Measurements from ENCODE around the gene FOXO6. TPM values are rescaled to one million over a fixed set of nuclear protein-coding genes. Genes with fewer than 3 reads are reported as not detected.
A peak's percentile ranks its signal among the peaks of the same experiment; 100 is the strongest.

FOXO6 gene
- total RNA-seq, 1 experiment from 2014 or later, result 5.4 TPM

GRCh38 chr1:41401899-41402298 is 40.7 kb downstream of the FOXO6 start:
- H3K27me3 Mint-ChIP-seq (ENCODE audit: low read depth), result peaks cover 12% of the 10 kb centered on the region
- 0 out of 2 replicates have a peak, but pooled peaks have one; percentile 13 for ATAC-seq
- H3K9me3 Mint-ChIP-seq, result peaks cover 6% of the 10 kb centered on the region
- H3K27ac Mint-ChIP-seq, result no peak overlapping the region
- no peak overlapping the region for H3K4me3 Mint-ChIP-seq
- peaks cover 3% of the 10 kb centered on the region; the same call in 1 of the 2 replicates for H3K36me3 Mint-ChIP-seq
- TF ChIP-seq, protein P1, sequence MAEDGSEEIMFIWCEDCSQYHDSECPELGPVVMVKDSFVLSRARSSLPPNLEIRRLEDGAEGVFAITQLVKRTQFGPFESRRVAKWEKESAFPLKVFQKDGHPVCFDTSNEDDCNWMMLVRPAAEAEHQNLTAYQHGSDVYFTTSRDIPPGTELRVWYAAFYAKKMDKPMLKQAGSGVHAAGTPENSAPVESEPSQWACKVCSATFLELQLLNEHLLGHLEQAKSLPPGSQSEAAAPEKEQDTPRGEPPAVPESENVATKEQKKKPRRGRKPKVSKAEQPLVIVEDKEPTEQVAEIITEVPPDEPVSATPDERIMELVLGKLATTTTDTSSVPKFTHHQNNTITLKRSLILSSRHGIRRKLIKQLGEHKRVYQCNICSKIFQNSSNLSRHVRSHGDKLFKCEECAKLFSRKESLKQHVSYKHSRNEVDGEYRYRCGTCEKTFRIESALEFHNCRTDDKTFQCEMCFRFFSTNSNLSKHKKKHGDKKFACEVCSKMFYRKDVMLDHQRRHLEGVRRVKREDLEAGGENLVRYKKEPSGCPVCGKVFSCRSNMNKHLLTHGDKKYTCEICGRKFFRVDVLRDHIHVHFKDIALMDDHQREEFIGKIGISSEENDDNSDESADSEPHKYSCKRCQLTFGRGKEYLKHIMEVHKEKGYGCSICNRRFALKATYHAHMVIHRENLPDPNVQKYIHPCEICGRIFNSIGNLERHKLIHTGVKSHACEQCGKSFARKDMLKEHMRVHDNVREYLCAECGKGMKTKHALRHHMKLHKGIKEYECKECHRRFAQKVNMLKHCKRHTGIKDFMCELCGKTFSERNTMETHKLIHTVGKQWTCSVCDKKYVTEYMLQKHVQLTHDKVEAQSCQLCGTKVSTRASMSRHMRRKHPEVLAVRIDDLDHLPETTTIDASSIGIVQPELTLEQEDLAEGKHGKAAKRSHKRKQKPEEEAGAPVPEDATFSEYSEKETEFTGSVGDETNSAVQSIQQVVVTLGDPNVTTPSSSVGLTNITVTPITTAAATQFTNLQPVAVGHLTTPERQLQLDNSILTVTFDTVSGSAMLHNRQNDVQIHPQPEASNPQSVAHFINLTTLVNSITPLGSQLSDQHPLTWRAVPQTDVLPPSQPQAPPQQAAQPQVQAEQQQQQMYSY (CRISPR knock-in tag; IDR thresholded peaks at IDR 0.05), result no peak
- TF ChIP-seq ZBTB43 (CRISPR knock-in tag; IDR thresholded peaks at IDR 0.05) (no peak), SOX15 (CRISPR knock-in tag; IDR thresholded peaks at IDR 0.05) (no peak), USF2 (CRISPR knock-in tag; IDR thresholded peaks at IDR 0.05) (peak; percentile 64), GRHL2 (CRISPR knock-in tag; IDR thresholded peaks at IDR 0.05; ENCODE audit: insufficient replicate concordance, severe bottlenecking) (no peak)
- ChIA-PET POLR2A (no interaction called here), CTCF (interaction anchor here (0.7 to 1.5 kb wide), 4 partner anchors 41 to 119 kb away, joined by 3 to 11 read pairs (median 3); partner anchors contain the start of gene FOXO6)
- no peak for DNase-seq (ENCODE audit: low spot score)
- H3K4me1 Mint-ChIP-seq, result peaks cover 28% of the 10 kb centered on the region

DNA sequence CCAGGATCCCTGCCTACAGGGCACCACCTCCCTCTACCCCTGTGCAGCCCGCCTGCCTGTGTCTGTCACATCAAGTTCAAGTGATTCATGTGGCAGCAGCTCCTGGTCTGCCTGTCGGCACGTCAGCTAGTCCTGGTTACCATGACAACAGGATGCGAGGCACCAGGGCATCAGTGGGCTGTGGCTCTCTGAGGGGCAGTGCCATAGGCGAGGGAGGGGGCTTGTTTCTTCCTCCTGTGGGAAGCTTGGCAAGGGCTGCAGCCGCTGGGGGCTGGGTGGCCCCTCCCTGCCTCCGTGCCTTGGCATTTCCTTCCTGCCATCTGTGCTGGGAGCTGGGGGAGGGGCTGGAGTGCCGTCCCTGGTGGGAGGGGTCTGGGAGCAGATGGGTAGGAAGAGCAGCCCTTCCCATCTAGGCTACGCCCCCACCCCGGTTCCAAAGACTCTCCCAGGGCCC is 43.1 kb downstream of the FOXO6 start:
- Mint-ChIP-seq H3K4me1 (peaks cover 39% of the 10 kb centered on the region), H3K4me3 (0 out of 2 replicates have a peak overlapping the region, but pooled peaks have one; percentile 12), H3K27ac (no peak overlapping the region), H3K9me3 (peaks cover 6% of the 10 kb centered on the region), H3K36me3 (peaks cover 3% of the 10 kb centered on the region; the same call in 1 of the 2 replicates), H3K27me3 (ENCODE audit: low read depth) (peaks cover 19% of the 10 kb centered on the region)
- ATAC-seq (peak; percentile 69), DNase-seq (ENCODE audit: low spot score) (peak; percentile 53)
- TF ChIP-seq IRF1 (CRISPR knock-in tag; IDR thresholded peaks at IDR 0.05), result no peak
- 0 out of 2 replicates have a peak, but pooled peaks have one; percentile 14 for TF ChIP-seq TEAD1 (CRISPR knock-in tag; IDR thresholded peaks at IDR 0.05)
- no peak for TF ChIP-seq OVOL2 (CRISPR knock-in tag; IDR thresholded peaks at IDR 0.05; ENCODE audit: borderline replicate concordance)
- POLR2A ChIA-PET, result no interaction called here
- CTCF ChIA-PET, result interaction anchor here (0.8 to 2.5 kb wide), 13 partner anchors 10 to 122 kb away, joined by 3 to 33 read pairs (median 5); partner anchors contain the start of gene FOXO6

DNA sequence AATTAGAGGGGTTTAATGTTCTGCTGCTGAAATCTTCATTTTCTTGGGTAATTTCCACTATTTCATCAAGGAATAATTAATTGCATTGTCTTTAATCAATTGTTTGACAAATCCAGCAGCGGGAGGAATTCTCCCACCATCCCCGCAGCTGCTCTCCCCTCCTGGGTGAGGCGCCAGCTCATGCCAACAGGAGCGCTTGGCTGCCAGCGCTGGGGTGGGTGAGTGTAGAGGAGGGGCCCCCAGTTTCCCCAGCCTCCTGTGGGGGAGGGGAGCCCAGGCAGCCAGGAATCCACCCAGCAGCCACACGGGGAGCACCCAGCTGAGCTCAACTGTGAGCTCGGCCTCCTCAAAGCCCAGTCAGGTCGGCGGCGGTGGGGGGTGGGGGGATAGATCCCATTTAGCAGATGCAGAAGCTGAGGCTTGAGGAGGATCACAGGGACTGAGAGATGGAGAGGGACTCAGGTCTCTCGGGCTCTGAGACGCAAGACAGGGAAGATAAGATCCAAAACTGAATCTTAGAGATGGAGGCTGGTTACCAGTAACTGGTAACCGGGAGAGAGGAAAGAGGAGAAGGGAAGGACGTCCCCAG is 46.5 kb downstream of the FOXO6 start:
- Mint-ChIP-seq H3K27me3 (ENCODE audit: low read depth) (peaks cover 9% of the 10 kb centered on the region; the same call in 1 of the 2 replicates), H3K27ac (no peak overlapping the region), H3K36me3 (no peaks in the 10 kb centered on the region), H3K4me1 (peaks cover 37% of the 10 kb centered on the region), H3K4me3 (no peak overlapping the region), H3K9me3 (0 out of 2 replicates have a peak, but pooled peaks cover 4% of the 10 kb centered on the region)
- ATAC-seq (no peak), DNase-seq (ENCODE audit: low spot score) (no peak)
- POLR2A ChIA-PET, result interaction anchor here (0.6 kb wide), 2 partner anchors 26 to 345 kb away, joined by 3 read pairs; no protein-coding TSS in a partner anchor
- TF ChIP-seq GTF2I (CRISPR knock-in tag; conservative IDR thresholded peaks at IDR 0.05) (peak; percentile 28; the same call in 1 of the 2 replicates), ZNF423 (CRISPR knock-in tag; IDR thresholded peaks at IDR 0.05) (peak; percentile 55)
- TF ChIP-seq, protein P2, sequence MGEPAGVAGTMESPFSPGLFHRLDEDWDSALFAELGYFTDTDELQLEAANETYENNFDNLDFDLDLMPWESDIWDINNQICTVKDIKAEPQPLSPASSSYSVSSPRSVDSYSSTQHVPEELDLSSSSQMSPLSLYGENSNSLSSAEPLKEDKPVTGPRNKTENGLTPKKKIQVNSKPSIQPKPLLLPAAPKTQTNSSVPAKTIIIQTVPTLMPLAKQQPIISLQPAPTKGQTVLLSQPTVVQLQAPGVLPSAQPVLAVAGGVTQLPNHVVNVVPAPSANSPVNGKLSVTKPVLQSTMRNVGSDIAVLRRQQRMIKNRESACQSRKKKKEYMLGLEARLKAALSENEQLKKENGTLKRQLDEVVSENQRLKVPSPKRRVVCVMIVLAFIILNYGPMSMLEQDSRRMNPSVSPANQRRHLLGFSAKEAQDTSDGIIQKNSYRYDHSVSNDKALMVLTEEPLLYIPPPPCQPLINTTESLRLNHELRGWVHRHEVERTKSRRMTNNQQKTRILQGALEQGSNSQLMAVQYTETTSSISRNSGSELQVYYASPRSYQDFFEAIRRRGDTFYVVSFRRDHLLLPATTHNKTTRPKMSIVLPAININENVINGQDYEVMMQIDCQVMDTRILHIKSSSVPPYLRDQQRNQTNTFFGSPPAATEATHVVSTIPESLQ (CRISPR knock-in tag; IDR thresholded peaks at IDR 0.05), result no peak
- CTCF ChIA-PET, result interaction anchor here (0.7 to 3.0 kb wide), 10 partner anchors 8 to 125 kb away, joined by 3 to 16 read pairs (median 4); partner anchors contain the start of gene FOXO6
